T-helper 2 cell treated with Interferon-gamma antibody and Interleukin-4, amounts not matched to agents 100 ng/mL and 5 ng/mL, for 36 hours (primary cell): ENCODE results near the gene GPR176. TPM values are rescaled to one million over a fixed set of nuclear protein-coding genes. Genes with fewer than 3 reads are reported as not detected.

ENCODE experiments used
- intact Hi-C: fragments of 100-400 bp; cut with micrococcal nuclease; formaldehyde crosslinking; loops from one replicate; pipeline ENCODE4 v1.15.1; 2023
- total RNA-seq: library from RNA; stranded (reverse); gene quantifications from 2 replicates; pipeline ENCODE4 v1.2.3, GENCODE V29; 2022

The GPR176 gene
- total RNA-seq, 1 donor from 2014 or later, result not detected

- intact Hi-C loops, result loop anchor here (10.0 kb wide), 1 partner anchor 168 kb away; the partner anchor contains the start of gene BMF
Observed at GRCh38 chr15:39936681-39937080, 16.6 kb upstream of the GPR176 start.

GRCh38 chr15:39936187-39936586 is 16.1 kb upstream of the GPR176 start:
- intact Hi-C loops, result loop anchor here (10.0 kb wide), 1 partner anchor 169 kb away; the partner anchor contains the start of gene BMF

DNA sequence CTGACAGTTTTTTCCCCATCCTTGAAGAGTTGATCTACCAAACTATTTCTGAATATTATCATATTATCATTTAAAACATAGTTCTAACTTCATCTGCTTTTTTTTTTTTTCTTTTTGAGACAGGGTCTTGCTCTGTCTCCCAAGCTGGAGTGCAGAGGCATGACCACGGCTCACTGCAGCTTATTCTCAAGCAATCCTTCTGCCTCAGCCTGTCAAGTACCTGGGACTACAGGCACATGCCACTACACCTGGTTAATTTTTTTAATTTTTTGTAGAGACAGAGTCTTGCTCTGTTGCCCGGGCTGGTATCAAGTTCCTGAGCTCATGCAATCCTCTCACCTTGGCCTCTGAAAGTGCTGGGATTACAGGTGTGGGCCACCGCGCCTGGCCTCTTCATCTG is 15.2 kb upstream of the GPR176 start:
- intact Hi-C loops, result loop anchor here (10.0 kb wide), 1 partner anchor 170 kb away; the partner anchor contains the start of gene BMF

DNA sequence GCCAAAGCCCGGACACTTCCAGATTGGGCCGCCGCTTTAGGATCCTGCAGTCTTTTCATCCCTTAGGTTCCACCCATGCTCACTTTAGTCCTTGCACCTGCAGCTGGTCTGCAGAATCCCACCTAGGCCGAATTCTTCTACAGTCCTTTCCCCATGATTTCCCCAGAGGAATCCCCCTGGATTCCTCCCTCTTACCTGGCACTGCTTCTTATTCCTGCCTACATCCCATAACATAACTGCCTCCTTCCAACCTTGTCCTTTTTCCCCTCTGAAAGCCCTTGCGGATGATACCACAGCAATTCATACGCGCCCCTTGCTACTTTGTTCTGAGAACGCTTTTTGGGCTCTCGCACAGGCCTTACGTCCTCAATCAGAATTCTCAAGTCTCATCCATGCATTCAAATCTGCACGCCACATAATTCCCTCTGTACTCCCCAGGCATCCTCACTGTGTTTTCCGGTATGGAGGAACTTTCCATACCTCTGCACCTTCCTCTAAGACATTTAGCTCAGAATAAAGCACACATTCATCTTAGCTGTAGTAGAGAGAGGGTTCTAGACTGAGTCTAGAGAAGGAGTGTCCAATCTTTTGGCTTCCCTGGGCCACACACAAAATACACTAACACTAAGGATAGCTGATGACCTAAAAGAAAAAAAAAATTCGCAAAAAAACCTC is 14.5 kb upstream of the GPR176 start:
- intact Hi-C loops, result loop anchor here (1.0 to 10.0 kb wide), 2 partner anchors 13 to 170 kb away; partner anchors contain the start of gene BMF

DNA sequence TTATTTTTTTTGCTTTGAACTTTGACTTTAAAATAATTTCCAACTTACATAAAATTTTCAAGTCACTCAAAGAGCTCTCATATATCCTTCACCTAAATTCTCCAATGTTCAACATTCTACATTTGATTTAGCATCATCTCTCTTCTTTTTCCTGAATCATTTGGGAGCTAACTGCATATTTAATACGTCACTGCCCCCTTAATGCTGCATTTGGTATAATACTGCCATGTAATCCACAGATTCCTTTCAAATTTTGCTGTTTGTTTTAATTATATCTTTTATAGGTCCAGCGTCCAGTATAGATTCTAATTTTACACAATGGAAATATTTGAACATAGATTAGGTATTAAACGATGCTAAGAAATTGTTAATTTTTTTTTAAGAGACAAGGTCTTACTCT is 11.5 kb upstream of the GPR176 start:
- intact Hi-C loops, result loop anchor here (2.0 to 10.0 kb wide), 2 partner anchors 149 to 173 kb away; partner anchors contain the start of genes BMF and FSIP1

- intact Hi-C loops, result no loop called here
Observed at GRCh38 chr15:39926526-39926925, 6.5 kb upstream of the GPR176 start.

- intact Hi-C loops, result no loop called here
Observed at GRCh38 chr15:39925112-39925842, 5.2 kb upstream of the GPR176 start.

GRCh38 chr15:39924437-39924836 is 4.4 kb upstream of the GPR176 start:
- intact Hi-C loops, result no loop called here

DNA sequence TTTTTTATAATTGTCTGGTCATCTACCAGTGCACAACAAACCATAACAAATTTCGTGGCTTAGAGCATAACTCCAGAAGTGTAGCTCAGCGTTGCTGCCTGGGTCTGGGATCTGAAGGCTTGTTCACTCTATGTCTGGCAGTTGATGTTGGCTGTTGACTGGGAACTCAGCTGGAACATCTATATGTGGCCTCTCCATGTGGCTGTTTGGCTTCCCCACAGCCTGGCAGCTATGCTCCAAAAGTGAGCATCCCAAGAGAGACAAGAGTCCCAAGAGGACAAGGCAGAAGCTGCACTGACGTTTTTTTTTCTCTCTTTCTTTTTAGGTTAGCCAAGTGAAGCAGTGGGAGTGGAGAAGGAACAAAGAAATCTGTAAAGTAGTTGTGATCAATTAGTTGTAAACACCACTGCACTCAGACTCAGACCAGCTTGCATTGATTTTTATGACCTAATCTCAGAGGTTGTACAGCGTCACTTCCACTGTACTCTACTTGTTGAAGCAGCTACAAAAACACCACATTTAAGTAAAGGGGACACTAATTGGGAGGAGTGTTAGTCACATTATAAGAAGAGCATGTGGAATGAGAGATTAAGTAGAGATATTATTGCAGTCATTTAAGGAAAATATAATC is 2.5 kb upstream of the GPR176 start:
- intact Hi-C loops, result no loop called here

GRCh38 chr15:39921274-39921638 is 1.2 kb upstream of the GPR176 start:
- intact Hi-C loops, result loop anchor here (1.0 to 2.0 kb wide), 2 partner anchors 13 to 118 kb away; partner anchors contain the start of genes EIF2AK4 and SRP14

DNA sequence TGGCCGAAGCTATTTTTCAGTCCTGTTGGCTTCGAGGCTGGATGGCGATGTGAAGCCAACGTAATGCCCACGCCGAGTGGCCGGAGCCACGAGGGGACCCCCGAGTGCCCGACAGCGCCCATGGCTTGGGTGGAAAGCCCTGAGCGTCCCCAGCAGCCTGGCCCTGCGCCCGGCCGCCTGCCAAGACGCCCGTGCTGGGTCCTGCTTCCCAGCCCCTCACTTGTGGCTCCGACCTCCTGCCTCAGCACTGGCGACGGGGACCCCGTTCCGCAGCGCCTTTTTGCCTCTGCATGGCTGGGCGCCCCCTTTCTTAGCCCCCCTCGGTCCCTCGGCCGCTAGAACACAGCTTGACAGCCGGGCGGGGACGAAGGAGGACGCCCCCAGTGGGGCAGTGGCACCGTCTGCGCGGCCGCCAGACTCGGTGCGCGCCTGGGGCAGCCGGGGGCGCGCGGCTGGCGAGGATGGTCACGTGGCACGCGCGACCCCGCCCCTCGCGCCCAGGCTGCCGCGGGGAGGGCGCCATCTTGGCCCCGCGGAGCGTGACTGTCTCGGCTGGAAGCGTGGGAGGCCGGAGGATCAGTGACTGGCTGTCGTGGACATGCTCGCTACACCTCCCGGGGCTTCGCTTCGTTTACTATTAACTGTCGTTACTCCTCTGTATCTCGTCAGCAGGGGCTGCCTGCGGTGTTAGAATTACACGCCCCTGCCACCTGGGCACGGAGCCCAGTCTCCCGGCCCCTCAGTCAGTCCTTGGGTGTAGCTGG is 626 bp upstream of the GPR176 start:
- intact Hi-C loops, result loop anchor here (1.0 to 2.0 kb wide), 2 partner anchors 14 to 118 kb away; partner anchors contain the start of genes EIF2AK4 and SRP14

DNA sequence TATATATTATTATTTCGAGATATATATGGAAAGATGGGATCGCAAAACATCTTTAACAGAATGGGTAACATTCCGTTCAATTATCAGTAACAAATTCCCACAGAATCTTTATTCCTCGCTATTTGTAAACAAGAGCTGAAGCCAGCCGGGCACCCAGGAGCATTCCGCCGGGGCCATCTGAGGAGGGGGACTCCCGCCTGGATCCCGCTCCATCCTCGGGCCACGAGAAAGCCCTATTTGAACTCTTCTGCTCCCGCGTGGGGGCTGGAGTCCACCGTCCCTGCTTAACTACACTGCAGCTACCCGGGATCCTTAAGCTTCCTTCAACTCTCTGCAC is 687 bp downstream of the GPR176 start:
- intact Hi-C loops, result no loop called here

- intact Hi-C loops, result no loop called here
Observed at GRCh38 chr15:39918688-39919385, 1.2 kb downstream of the GPR176 start.

GRCh38 chr15:39914977-39915376 is 5.1 kb downstream of the GPR176 start:
- intact Hi-C loops, result no loop called here

- intact Hi-C loops, result no loop called here
Observed at GRCh38 chr15:39909007-39909406, 11.1 kb downstream of the GPR176 start.

DNA sequence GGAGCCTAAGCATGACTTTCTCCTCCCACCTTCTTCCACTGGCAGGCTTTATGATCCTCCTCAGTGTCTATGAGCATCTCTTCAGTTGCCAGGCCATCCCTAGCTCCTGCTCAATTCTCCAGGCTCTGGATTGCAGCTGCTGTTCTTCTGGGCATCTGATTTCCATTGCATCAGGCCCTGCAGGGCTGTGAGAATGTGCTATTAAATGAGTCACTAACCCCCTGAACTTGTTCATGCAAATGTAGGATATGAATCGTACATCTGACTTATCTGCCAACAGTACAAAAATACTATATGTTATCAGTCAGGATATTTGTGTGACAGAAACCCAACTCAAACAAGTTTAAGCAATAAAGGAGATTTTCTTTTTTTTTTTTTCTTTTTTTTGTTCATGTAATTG is 11.9 kb downstream of the GPR176 start:
- intact Hi-C loops, result no loop called here

DNA sequence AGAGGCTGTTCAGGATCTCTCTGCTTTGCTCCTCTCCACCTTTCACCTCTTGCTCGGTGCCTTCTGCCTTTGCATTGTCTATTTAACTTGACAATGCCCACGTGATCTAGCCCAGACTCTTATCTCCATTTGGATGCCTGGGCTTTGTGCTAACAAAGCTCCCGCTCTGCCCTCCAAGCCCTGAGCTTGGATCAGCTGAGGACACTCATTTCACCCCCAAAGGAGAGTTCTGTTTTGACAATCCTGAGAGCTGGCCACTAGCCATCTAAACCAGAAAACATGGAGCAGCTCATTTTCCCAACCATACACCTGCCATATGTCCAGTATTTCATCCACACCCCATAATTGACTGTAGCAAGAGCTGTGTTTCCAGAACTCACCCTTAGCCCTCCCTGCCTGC is 12.8 kb downstream of the GPR176 start:
- intact Hi-C loops, result no loop called here

- intact Hi-C loops, result no loop called here
Observed at GRCh38 chr15:39904115-39904514, 16.0 kb downstream of the GPR176 start.

GRCh38 chr15:39898317-39898716 is 21.7 kb downstream of the GPR176 start:
- intact Hi-C loops, result no loop called here

- intact Hi-C loops, result no loop called here
Observed at GRCh38 chr15:39896846-39897245, 23.2 kb downstream of the GPR176 start.

DNA sequence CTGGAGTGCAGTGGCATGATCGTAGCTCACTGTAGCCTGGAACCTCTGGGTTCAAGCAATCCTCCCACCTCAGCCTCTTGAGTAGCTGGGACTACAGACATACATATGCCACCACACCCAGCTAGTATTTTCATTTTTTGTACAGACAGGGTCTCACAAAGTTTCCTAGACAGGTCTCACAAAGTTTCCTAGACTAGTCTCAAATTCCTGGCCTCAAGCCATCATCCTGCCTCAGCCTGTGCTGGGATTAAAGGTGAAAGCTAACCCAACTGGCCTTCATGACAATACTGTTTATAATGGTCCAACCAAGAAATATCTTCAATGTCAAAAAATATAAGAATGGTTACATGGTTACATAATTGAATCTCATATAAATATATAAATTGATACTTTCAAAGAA is 24.0 kb downstream of the GPR176 start:
- intact Hi-C loops, result no loop called here
